NT2/D1 (cell line): Measurements from ENCODE around the gene STEAP4.

Source experiments
- DNase-seq: peaks from one replicate; pipeline ENCODE4 v3.0.0-alpha.2; 2011; ENCODE audit warnings: low read depth, low spot score
- H3K27me3 ChIP-seq: 2 replicates; pipeline ENCODE4 v1.6.0; 2011; ENCODE audit warnings: mild to moderate bottlenecking; ENCODE audit not compliant: insufficient read length, insufficient read depth
- H3K36me3 ChIP-seq: 2 replicates; pipeline ENCODE4 v1.6.1; 2011; ENCODE audit warnings: mild to moderate bottlenecking, low read length, mixed read lengths; ENCODE audit not compliant: insufficient read depth, insufficient read length
- H3K4me1 ChIP-seq: 2 replicates; pipeline ENCODE4 v1.5.1; 2011; ENCODE audit not compliant: insufficient read depth, insufficient read length
- H3K4me3 ChIP-seq: 2 replicates; pipeline ENCODE4 v1.5.1; 2011; ENCODE audit warnings: low read depth; ENCODE audit not compliant: insufficient read length
- H3K9ac ChIP-seq: 2 replicates; pipeline ENCODE4 v1.6.0; 2011; ENCODE audit warnings: low read depth; ENCODE audit not compliant: insufficient read length
- H3K9me3 ChIP-seq: 2 replicates; pipeline ENCODE4 v1.5.1; 2011; ENCODE audit warnings: mild to moderate bottlenecking, low read length; ENCODE audit not compliant: insufficient read depth
- SUZ12 ChIP-seq: IDR thresholded peaks from 2 replicates; pipeline ENCODE4 v1.6.1; 2011; ENCODE audit not compliant: insufficient read length, insufficient read depth; ENCODE audit errors: extremely low read depth
- YY1 ChIP-seq: IDR thresholded peaks from 2 replicates; pipeline ENCODE4 v1.6.1; 2011; ENCODE audit not compliant: insufficient read length, insufficient read depth
- ZNF274 ChIP-seq: IDR thresholded peaks from 2 replicates; pipeline ENCODE4 v1.6.1; 2011; ENCODE audit warnings: mild to moderate bottlenecking, low read depth, low read length

Gene STEAP4

DNA sequence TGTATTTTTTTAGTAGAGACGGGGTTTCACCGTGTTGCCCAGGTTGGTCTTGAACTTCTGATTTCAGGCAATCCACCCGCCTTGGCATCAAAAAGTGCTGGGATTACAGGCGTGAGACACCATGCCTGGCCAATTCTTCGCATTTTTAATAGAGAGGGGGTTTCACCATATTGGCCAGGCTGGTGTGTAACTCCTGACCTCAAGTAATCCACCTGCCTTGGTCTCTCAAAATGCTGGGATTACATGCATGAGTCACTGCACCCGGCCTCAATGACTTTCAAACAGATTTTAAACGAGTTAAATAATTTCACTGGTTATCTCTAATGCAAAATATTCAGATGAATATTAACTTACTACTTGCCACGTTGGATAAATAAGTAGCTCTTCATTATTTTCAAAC is 37.6 kb upstream of the STEAP4 start:
- no peak overlapping the region for H3K9ac ChIP-seq
- no peaks in the 10 kb centered on the region for H3K9me3 ChIP-seq
- TF ChIP-seq YY1 = no peak
- no peak for TF ChIP-seq SUZ12
- TF ChIP-seq ZNF274 = no peak
- no peak overlapping the region for H3K4me3 ChIP-seq
- no peak for DNase-seq
- no peaks in the 10 kb centered on the region for H3K27me3 ChIP-seq
- no peaks in the 10 kb centered on the region for H3K36me3 ChIP-seq
- H3K4me1 ChIP-seq = no peaks in the 10 kb centered on the region

DNA sequence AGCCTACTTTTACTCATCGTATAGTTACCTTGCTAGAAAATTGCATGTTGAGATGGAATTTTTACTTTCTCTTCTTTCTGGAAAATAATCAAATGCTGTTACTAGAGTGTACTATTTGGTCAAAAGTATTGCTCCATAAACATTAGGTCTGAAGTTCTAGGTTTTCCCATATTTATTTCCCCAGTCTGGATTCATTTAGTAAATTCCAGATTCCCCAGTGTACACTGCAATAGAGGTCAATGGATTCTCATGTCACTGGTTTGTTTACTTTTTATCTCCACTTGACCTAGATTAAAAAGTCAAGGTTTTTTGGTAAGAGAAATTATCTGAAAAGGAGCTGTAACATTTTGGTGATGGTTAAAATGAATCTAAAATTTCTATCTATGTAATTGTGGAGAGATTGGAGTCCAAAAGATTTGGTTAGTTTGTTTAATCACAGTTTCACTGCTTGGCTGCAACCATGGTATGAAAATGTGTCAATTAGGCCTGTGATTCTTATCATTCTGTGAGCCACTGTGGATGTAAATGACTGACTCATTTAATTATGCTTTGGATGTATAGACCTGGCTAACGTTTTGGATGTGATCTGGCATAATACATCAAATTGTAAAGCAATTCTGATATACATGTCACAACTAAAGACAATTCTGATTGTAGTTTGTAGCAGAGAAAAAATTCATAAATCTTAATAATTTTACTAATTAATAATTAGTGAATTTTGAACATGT is 32.7 kb upstream of the STEAP4 start:
- no peak for DNase-seq
- H3K9ac ChIP-seq = no peak overlapping the region
- H3K4me3 ChIP-seq = no peak overlapping the region
- TF ChIP-seq ZNF274 (no peak), SUZ12 (no peak), YY1 (no peak)
- no peaks in the 10 kb centered on the region for H3K9me3 ChIP-seq
- no peaks in the 10 kb centered on the region for H3K36me3 ChIP-seq
- no peaks in the 10 kb centered on the region for H3K4me1 ChIP-seq
- H3K27me3 ChIP-seq = no peaks in the 10 kb centered on the region

DNA sequence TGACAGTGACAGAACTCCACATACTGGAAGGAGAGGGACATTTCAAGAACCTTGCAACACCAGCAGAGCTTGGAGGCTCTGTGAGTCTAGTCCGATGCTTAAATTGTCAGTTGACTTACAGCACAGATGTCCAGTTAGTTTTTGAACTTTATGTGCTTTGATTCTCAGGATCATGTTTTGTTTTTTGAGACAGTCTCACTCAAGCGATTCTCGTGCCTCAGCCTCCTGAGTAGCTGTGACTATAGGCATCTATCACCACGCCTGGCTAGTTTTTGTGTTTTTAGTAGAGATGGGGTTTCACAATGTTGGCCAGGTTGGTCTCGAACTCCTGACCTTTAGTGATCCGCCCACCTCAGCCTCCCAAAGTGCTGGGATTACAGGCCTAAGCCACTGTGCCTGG is 31.8 kb upstream of the STEAP4 start:
- H3K27me3 ChIP-seq = no peaks in the 10 kb centered on the region
- no peak overlapping the region for H3K4me3 ChIP-seq
- no peaks in the 10 kb centered on the region for H3K4me1 ChIP-seq
- no peaks in the 10 kb centered on the region for H3K36me3 ChIP-seq
- no peak overlapping the region for H3K9ac ChIP-seq
- H3K9me3 ChIP-seq = no peaks in the 10 kb centered on the region
- DNase-seq = no peak
- TF ChIP-seq ZNF274 (no peak), YY1 (no peak), SUZ12 (no peak)

DNA sequence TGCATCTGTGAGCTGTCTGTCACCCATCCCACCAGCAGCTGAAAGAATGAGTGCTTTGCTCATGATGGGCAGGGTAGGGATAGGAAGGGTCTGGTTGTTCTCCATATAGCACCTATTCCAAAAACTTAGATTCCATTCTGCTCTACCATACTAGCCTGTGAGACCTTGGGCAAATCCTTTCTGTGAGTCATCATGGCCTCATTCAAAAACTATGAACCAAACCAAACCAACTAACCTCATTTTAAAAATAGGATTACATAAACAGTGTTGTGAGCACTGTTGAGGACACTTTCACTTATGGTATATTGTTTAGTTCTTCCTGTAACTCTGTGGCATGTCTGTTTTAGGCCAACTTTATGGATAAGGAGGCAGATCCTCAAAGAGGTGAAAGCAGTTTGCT is 30.9 kb upstream of the STEAP4 start:
- TF ChIP-seq YY1 (no peak), SUZ12 (no peak), ZNF274 (no peak)
- no peak for DNase-seq
- no peaks in the 10 kb centered on the region for H3K4me1 ChIP-seq
- no peak overlapping the region for H3K9ac ChIP-seq
- H3K4me3 ChIP-seq = no peak overlapping the region
- H3K27me3 ChIP-seq = no peaks in the 10 kb centered on the region
- no peaks in the 10 kb centered on the region for H3K9me3 ChIP-seq
- no peaks in the 10 kb centered on the region for H3K36me3 ChIP-seq

DNA sequence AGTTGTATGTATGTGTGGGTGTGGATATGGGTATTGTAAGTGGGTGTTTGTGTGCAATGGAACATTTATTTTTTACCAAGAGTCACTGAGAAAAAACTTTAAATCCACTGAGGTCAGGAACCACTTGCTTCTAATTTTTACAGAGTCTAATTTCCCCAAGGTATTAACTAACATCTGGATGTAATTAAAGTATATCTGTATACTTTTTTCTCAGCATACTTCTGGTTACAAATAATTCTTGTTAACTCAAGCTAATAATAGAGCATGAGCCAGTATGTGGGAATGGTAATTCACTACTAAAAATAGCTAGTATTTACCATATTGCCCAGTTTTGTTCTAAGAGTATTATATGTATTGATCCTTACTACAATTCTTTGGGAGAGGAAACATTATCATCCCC is 24.6 kb upstream of the STEAP4 start:
- no peak overlapping the region for H3K9ac ChIP-seq
- no peaks in the 10 kb centered on the region for H3K27me3 ChIP-seq
- TF ChIP-seq SUZ12 (no peak), ZNF274 (no peak), YY1 (no peak)
- H3K9me3 ChIP-seq = no peaks in the 10 kb centered on the region; the same call in 1 of the 2 replicates
- no peak for DNase-seq
- no peaks in the 10 kb centered on the region for H3K4me1 ChIP-seq
- no peaks in the 10 kb centered on the region for H3K36me3 ChIP-seq
- no peak overlapping the region for H3K4me3 ChIP-seq

DNA sequence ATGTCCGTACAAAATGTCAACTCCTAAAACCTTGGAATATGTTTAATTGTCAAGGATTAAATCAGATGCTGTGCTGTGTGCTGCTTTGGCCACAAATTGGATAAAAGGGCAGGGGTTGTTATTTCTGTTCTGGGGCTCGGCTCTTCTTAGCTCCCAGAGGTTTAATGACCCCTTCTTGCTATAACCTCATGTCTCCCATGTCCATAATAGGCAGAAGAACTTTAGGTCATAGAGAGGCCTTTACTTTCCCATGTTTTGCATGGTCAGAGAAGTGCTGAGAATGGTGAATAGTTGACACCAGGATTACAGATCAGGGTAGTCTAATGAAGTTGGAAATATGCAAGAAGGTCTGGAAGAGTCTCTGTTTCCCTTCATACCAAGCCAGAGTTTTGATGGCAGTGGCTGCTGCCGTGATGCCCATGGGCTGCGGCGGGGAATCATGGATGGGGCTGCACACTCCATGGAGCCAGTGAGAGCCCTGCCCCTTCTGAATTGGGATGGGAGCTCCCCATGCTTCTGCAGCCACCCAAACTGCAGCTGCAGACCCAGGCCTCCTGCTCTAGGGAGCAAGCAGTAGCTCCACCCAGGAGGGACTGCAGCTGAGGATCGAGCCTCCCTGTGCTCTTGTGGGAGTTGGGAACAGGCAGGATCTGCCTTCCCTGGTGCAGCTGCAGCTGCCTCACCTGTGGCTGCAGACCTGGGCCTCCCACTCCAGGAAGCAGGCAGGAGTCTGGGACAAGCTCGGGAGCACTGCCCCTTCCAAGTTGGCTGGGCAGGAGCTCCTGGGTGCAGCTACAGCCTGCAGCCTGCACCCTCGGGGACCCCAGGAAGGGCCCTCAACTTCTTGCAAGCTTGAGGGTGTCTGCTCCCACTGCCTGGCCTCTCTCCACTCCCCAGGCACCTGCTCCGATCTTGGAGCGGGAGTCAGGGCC is 23.1 kb upstream of the STEAP4 start:
- no peaks in the 10 kb centered on the region; the same call in 1 of the 2 replicates for H3K9me3 ChIP-seq
- H3K36me3 ChIP-seq = no peaks in the 10 kb centered on the region
- TF ChIP-seq SUZ12 = no peak
- no peak for TF ChIP-seq YY1
- TF ChIP-seq ZNF274 = no peak
- no peak for DNase-seq
- no peak overlapping the region for H3K4me3 ChIP-seq
- no peak overlapping the region for H3K9ac ChIP-seq
- no peaks in the 10 kb centered on the region for H3K4me1 ChIP-seq
- H3K27me3 ChIP-seq = no peaks in the 10 kb centered on the region

DNA sequence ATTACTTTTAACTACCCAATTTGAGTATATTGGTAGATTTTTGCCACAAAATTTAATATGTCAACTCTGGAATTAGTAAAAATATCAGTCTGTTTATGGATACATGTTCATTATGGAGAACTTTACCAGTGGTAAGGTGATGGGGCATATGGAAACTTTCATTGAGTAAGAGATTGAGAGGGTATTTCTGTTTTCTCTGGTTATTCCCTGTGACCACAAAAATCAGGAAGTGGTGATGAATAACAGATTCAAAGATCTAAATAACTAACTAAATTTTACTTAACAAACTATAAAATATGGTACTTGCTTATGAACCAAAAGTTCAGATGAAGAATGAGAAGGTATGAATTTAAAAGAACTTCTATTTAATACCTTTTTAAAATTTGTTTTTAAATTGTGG is 22.1 kb upstream of the STEAP4 start:
- no peak overlapping the region for H3K9ac ChIP-seq
- no peak overlapping the region for H3K4me3 ChIP-seq
- no peaks in the 10 kb centered on the region for H3K4me1 ChIP-seq
- H3K9me3 ChIP-seq = no peaks in the 10 kb centered on the region; the same call in 1 of the 2 replicates
- H3K36me3 ChIP-seq = no peaks in the 10 kb centered on the region
- H3K27me3 ChIP-seq = no peaks in the 10 kb centered on the region
- TF ChIP-seq SUZ12 = no peak
- TF ChIP-seq YY1 = no peak
- TF ChIP-seq ZNF274 = no peak
- no peak for DNase-seq
